ENCODE measurements around the gene CRYGS.

The CRYGS gene

DNA sequence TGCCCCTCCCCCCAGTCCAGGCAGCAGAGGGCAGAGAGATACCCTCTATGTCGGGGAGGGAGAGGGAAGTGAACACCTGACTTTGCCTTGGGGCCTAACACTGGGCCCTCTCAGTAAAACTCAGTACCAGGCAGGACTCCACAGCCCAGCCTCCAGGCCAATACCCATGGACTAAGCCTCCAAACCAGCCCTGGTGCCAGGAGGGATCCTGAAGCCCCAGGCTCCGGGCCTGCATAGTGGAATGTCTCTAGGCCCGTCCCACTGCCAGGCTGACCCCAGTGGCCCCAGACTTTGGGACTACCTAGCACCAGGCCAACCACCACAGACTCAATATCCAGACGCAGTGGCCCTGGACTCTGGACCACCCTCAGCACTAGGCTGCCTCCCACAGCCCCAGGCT is 46.6 kb downstream of the CRYGS start:
- DNase-seq (ENCODE audit: low read depth in 2 of 2), result no peak
- H3K4me3 ChIP-seq (replicated peaks in 1 of 2; ENCODE audit: low read depth in 2 of 2, low read length in 2 of 2), result no peak overlapping the region
- TF ChIP-seq, protein P1, sequence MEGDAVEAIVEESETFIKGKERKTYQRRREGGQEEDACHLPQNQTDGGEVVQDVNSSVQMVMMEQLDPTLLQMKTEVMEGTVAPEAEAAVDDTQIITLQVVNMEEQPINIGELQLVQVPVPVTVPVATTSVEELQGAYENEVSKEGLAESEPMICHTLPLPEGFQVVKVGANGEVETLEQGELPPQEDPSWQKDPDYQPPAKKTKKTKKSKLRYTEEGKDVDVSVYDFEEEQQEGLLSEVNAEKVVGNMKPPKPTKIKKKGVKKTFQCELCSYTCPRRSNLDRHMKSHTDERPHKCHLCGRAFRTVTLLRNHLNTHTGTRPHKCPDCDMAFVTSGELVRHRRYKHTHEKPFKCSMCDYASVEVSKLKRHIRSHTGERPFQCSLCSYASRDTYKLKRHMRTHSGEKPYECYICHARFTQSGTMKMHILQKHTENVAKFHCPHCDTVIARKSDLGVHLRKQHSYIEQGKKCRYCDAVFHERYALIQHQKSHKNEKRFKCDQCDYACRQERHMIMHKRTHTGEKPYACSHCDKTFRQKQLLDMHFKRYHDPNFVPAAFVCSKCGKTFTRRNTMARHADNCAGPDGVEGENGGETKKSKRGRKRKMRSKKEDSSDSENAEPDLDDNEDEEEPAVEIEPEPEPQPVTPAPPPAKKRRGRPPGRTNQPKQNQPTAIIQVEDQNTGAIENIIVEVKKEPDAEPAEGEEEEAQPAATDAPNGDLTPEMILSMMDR (IDR thresholded peaks at IDR 0.05; ENCODE audit: low read depth, low read length), result no peak

DNA sequence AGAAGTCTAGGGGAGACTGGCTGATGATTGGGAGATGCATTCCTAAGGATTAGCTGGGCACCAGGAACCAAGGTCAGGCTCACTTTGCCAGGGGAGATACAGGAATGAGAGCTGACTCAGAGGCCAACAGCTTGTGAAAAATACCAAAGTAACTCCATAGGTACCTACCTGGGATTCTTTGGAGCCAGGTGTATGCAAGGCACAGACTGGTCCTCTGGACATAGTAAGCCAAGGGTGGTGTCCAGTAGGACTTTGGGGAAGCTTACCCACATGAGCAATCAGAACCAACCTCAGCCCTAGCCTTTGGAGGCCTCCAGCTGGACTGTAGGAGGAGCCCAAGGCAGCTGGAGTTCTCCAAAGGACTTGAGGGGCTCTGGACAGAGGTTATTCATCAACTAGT is 47.5 kb downstream of the CRYGS start:
- no peak for DNase-seq (ENCODE audit: low read depth in 2 of 2)
- no peak overlapping the region for H3K4me3 ChIP-seq (replicated peaks in 1 of 2; ENCODE audit: low read depth in 2 of 2, low read length in 2 of 2)
- TF ChIP-seq, protein P1 (IDR thresholded peaks at IDR 0.05; ENCODE audit: low read depth, low read length), result no peak

DNA sequence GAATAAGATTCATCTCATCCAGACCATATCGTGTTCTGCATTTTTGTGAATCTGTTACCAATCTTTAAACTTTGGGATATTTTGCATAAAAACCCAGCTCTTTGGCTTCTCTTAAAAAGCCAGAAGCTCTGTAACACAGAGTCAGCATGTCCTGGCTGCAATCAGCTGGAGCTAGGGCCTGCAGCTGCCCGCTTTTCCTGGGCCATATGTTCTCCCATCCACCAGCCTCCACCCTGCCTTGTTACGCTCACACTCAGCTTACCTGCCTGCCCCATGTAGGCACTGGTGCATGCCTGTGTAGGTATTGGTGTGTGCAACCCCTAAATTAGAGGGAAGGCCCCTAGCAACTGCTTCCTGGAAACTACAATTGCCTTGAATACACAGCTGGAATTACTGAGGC is 48.2 kb downstream of the CRYGS start:
- no peak overlapping the region for H3K4me3 ChIP-seq (replicated peaks in 1 of 2; ENCODE audit: low read depth in 2 of 2, low read length in 2 of 2)
- TF ChIP-seq, protein P1 (IDR thresholded peaks at IDR 0.05; ENCODE audit: low read depth, low read length), result no peak
- DNase-seq (ENCODE audit: low read depth in 2 of 2), result no peak

DNA sequence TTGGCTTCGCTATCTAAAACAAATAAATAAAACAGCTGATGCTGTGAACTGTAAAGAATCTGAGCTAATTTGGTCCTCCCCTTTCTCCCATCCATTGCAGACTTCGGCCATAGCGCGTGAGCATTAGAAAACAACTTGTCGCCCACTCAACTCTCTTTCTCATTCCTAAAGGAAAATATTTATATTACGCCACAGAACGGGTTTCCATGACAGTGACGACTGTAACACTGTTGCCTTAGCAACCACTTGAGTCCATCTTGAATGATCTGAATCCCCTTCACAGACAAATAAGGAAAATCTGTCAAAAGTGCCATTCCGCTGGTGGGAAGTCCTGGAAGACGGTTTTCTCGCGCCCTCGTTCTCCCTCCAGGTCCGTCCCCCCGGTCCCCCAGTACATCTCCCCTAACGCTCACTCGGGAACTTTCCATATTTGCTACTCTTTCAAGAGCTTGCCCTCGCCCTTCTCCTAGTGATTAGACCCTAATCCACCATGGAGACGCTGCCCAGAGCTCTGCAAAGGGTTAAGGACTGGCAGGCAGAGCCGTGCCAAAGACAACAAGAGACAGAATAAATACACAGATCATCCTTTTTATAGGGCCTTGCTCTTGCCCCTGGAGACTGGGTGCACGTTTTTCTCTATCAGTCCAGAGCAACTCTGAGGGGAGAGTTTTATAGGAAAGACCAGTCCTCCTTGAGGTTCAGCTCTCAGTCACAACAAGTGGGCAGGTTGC is 50.5 kb downstream of the CRYGS start:
- peak in 1 of 2 donors; percentile 57 for DNase-seq (ENCODE audit: low read depth in 2 of 2)
- TF ChIP-seq, protein P1 (IDR thresholded peaks at IDR 0.05; ENCODE audit: low read depth, low read length), result no peak
- no peak overlapping the region for H3K4me3 ChIP-seq (replicated peaks in 1 of 2; ENCODE audit: low read depth in 2 of 2, low read length in 2 of 2)

DNA sequence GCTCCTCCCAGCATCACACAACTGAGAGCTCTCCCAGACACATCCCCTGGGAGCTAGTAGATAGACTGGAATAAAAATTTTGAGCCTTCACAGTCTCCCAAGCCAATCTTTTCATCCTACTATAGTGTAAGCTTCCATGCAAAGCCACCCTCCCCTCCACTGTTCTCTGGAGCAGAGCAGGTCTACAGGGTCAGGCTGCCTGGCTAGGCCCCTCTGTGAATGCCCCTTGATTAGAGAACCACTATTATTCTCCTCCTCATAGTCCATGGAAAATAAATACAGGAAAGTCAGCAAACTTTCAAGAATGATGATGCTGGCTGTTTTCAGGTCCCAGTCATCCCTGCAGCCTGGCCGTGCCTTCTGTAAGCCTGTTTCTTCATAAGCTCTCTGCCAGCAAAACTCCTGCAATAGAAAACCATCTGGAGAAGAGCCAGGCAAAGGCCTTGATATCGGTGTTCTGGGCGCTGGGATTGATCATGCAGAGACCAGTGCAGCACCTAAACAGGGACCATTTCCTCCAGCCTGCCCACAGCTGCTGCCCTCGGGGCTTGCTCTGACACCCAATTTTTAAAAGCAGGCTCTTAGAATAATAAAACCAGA is 51.7 kb downstream of the CRYGS start:
- TF ChIP-seq, protein P1 (IDR thresholded peaks at IDR 0.05; ENCODE audit: low read depth, low read length), result no peak
- DNase-seq (ENCODE audit: low read depth in 2 of 2), result peak in 1 of 2 donors; percentile 18
- H3K4me3 ChIP-seq (replicated peaks in 1 of 2; ENCODE audit: low read depth in 2 of 2, low read length in 2 of 2), result no peak overlapping the region

DNA sequence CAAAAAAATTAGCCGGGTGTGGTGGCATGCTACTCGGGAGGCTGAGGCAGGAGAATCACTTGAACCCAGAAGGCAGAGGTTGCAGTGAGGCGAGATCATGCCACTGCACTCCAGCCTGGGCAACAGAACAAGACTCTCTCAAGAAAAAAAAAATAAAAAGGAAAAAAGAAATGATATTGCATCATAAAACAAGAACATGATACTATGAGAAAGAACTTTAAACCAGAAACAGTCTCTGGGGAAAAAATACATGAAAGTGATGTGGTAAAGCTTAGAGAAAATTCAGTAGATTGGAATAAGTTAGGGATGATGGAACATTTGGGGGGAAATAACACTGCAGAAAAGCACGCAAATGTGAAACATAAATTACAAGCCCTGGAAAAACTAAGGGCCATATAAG is 54.7 kb downstream of the CRYGS start:
- TF ChIP-seq, protein P1 (IDR thresholded peaks at IDR 0.05; ENCODE audit: low read depth, low read length), result no peak
- no peak overlapping the region for H3K4me3 ChIP-seq (replicated peaks in 1 of 2; ENCODE audit: low read depth in 2 of 2, low read length in 2 of 2)
- peak in 1 of 2 donors; percentile 28 for DNase-seq (ENCODE audit: low read depth in 2 of 2)

All from cardiac fibroblast (primary cell).